ENCODE measurements around the gene CRB2. TPM values are rescaled to one million over a fixed set of nuclear protein-coding genes. Genes with fewer than 3 reads are reported as not detected.

CRB2 gene
- total RNA-seq, 2 experiments from 2014 or later, result not detected

DNA sequence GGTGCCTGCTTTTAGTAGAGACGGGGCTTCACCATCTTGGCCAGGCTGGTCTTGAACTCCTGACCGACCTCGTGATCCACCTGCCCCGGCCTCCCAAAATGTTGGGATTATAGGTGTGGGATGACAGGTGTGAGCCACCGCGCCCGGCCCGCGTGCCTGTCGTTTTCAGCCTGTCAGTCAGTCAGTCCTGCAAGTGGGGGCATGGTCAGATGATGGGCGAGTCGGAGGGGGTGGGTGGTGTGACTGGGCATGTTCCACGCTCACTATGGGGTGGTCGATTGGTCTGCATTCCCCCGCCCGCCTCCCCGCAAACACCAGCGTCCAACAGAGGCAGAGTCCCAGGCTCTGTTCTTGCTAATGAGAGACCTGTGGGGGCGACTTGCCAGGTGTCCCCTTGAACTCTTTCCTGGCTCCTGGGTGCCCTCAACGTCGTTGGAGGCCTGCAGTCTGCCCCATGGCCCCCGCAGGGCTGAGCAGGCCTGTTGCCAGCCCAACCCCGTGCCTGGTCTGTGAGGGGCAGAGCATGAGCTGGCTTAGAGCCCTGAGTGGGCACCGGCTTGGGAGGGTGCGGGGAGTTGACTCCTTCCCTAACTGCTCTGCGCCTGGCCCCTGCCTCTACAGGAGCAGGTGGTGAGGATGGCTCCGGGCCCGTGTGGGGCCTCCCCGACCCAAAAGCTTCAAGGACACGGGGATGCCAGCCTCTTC lies 23.1 kb downstream of the CRB2 start:
- POLR2A ChIA-PET, result no interaction called here

DNA sequence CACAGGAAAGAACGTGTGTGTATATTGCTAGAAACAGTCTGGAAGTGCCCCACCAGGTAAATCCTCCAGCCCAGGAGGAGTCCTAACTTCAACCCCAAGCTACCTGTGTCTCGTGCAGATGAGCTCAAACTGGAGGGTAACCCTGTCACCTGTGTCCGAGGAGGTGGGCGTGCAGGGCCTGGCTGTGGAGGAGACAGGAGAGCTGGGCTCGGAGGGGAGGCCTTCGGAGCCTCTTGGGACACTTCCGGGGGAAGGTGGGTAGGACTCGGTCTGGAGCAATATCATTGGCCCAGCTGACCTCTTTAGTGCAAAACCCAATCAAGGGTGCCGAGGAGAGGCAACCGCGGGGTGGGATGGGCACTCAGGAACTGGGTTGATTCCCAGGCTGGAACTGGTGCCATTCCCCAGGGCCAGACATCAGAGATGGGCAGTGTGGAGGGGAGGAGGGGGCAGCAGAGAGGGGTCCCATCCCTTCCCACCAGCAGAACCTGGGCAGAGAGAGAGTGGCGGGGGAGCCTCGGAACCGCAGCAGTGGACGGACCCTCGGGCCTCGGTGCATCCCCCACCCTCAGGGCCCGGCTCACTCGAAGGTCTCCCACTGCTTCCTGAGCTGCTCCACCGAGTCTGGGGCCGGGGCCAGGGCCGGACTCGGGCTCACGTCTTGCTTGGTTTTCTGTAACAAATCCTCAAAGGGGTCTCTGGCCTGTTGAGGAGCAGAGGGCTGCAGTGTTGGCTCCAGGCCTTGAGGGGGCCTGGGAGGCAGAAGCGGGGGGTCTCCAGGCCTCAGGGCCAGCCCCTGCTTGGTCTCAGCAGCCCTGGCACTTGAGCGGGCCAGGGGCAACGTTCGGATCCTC lies 25.1 kb downstream of the CRB2 start:
- ChIA-PET POLR2A (interaction anchor here (0.5 kb wide), 1 partner anchor 257 kb away, joined by 3 read pairs; no protein-coding TSS in a partner anchor), CTCF (no interaction called here)
- Histone ChIP-seq H3K4me3 (ENCODE audit: low read length) (no peak overlapping the region), H3K27ac (ENCODE audit: low read depth in 1 of 2, low read length in 2 of 2) (no peak overlapping the region), H3K27me3 (ENCODE audit: control insufficient read depth in 1 of 2, insufficient read depth in 2 of 2, low read length in 2 of 2) (peaks cover 0 to 2% of the 10 kb centered on the region in 2 experiments), H3K4me1 (ENCODE audit: insufficient read depth, low read length) (peaks cover 2% of the 10 kb centered on the region), H3K9me3 (ENCODE audit: control insufficient read depth in 1 of 2, insufficient read depth in 1 of 2, low read length in 2 of 2) (no peaks in the 10 kb centered on the region), H3K36me3 (ENCODE audit: insufficient read depth, low read length) (peaks cover 4% of the 10 kb centered on the region)
- Mint-ChIP-seq H3K9me3 (no peaks in the 10 kb centered on the region), H3K36me3 (ENCODE audit: low read depth) (peaks cover 4% of the 10 kb centered on the region), H3K4me3 (no peak overlapping the region), H3K27ac (no peak overlapping the region), H3K27me3 (no peaks in the 10 kb centered on the region), H3K4me1 (ENCODE audit: low read depth) (no peaks in the 10 kb centered on the region)
- intact Hi-C loops (cut with DNase I, micrococcal nuclease), result no loop called here
- TF ChIP-seq, protein P1, sequence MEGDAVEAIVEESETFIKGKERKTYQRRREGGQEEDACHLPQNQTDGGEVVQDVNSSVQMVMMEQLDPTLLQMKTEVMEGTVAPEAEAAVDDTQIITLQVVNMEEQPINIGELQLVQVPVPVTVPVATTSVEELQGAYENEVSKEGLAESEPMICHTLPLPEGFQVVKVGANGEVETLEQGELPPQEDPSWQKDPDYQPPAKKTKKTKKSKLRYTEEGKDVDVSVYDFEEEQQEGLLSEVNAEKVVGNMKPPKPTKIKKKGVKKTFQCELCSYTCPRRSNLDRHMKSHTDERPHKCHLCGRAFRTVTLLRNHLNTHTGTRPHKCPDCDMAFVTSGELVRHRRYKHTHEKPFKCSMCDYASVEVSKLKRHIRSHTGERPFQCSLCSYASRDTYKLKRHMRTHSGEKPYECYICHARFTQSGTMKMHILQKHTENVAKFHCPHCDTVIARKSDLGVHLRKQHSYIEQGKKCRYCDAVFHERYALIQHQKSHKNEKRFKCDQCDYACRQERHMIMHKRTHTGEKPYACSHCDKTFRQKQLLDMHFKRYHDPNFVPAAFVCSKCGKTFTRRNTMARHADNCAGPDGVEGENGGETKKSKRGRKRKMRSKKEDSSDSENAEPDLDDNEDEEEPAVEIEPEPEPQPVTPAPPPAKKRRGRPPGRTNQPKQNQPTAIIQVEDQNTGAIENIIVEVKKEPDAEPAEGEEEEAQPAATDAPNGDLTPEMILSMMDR (IDR thresholded peaks at IDR 0.05), result no peak
- no peak for ATAC-seq (ENCODE audit: poor library complexity)
- DNase-seq, result no peak

More for the DNA sequence above, 23.1 kb downstream of the CRB2 start:
- Histone ChIP-seq H3K4me3 (ENCODE audit: low read length) (no peak overlapping the region), H3K27ac (ENCODE audit: low read depth in 1 of 2, low read length in 2 of 2) (no peak overlapping the region), H3K36me3 (ENCODE audit: insufficient read depth, low read length) (peaks cover 4% of the 10 kb centered on the region), H3K9me3 (ENCODE audit: control insufficient read depth in 1 of 2, insufficient read depth in 1 of 2, low read length in 2 of 2) (no peaks in the 10 kb centered on the region), H3K27me3 (ENCODE audit: control insufficient read depth in 1 of 2, insufficient read depth in 2 of 2, low read length in 2 of 2) (peaks cover 9 to 12% of the 10 kb centered on the region in 2 experiments), H3K4me1 (ENCODE audit: insufficient read depth, low read length) (peaks cover 9% of the 10 kb centered on the region)
- Mint-ChIP-seq H3K36me3 (ENCODE audit: low read depth) (peaks cover 4% of the 10 kb centered on the region), H3K4me3 (no peak overlapping the region), H3K27me3 (peaks cover 12% of the 10 kb centered on the region), H3K9me3 (no peaks in the 10 kb centered on the region), H3K27ac (no peak overlapping the region), H3K4me1 (ENCODE audit: low read depth) (no peaks in the 10 kb centered on the region)
- intact Hi-C loops (cut with DNase I, micrococcal nuclease), result no loop called here
- CTCF ChIA-PET, result no interaction called here
- DNase-seq, result no peak
- TF ChIP-seq, protein P1 (IDR thresholded peaks at IDR 0.05), result no peak
- ATAC-seq (ENCODE audit: poor library complexity), result no peak

DNA sequence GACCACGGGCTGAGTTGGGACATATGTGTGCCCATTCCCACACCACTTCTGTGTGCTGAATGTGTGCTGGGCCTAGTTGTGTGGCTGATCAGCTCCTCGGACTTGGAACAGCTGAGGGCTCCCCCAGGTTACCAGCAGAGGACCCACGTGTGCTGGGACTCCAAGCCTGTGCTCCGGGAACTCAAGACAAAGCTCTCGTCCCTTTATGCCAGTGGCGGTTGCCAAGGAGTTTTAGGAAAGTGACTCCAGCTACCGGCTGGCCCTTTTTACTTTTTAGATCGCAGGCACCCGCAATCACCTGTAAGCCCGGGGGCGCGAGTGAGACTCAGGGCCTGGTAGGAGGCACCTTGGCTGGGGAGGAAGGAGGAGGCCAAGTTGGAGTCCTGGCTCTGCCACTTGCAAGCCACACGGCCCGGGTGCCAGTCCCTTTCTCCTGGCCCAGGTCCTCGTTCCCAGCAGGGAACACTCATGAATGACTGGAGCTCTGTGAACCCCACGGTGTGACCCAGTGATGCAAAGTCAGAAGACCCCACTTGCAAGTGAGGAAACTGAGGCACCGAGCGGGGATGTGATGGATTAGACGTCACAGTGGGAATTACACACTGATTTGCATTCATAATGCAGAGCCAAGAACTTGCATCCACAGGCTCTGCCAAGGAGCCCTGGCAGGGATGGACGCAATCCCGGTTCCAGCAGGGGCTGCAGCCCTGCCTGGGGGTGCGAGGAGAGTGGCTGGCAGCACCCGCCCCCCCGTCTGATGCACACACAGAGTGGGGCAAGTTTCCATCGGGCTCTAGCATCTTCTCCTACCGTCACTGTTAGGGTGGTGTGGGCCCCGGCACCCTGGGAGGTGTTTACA lies 26.9 kb downstream of the CRB2 start:
- Mint-ChIP-seq H3K27ac (no peak overlapping the region), H3K36me3 (ENCODE audit: low read depth) (peaks cover 4% of the 10 kb centered on the region), H3K9me3 (no peaks in the 10 kb centered on the region), H3K4me1 (ENCODE audit: low read depth) (no peaks in the 10 kb centered on the region), H3K27me3 (no peaks in the 10 kb centered on the region), H3K4me3 (no peak overlapping the region)
- H3K36me3 ChIP-seq (ENCODE audit: insufficient read depth, low read length), result peaks cover 4% of the 10 kb centered on the region
- POLR2A ChIA-PET, result no interaction called here
- ATAC-seq (ENCODE audit: poor library complexity) (no peak), DNase-seq (no peak)
- TF ChIP-seq, protein P1 (IDR thresholded peaks at IDR 0.05), result no peak
- H3K27ac ChIP-seq (ENCODE audit: low read depth in 1 of 2, low read length in 2 of 2), result no peak overlapping the region
- H3K4me3 ChIP-seq (ENCODE audit: low read length), result no peak overlapping the region
- no peaks in the 10 kb centered on the region for H3K27me3 ChIP-seq (ENCODE audit: control insufficient read depth in 1 of 2, insufficient read depth in 2 of 2, low read length in 2 of 2)
- no peaks in the 10 kb centered on the region for H3K4me1 ChIP-seq (ENCODE audit: insufficient read depth, low read length)
- no peaks in the 10 kb centered on the region for H3K9me3 ChIP-seq (ENCODE audit: control insufficient read depth in 1 of 2, insufficient read depth in 1 of 2, low read length in 2 of 2)
- CTCF ChIA-PET, result no interaction called here
- intact Hi-C loops (cut with DNase I, micrococcal nuclease), result no loop called here
